Progenitor cell of endocrine pancreas (in vitro differentiated cells): ENCODE results near the gene GABBR2. TPM values are rescaled to one million over a fixed set of nuclear protein-coding genes. Genes with fewer than 3 reads are reported as not detected.

Experiments
- DNase-seq: peaks from one replicate; pipeline ENCODE4 v3.0.0; 2021; ENCODE audit warnings: low spot score; ENCODE audit not compliant: unreplicated experiment
- H3K27ac Mint-ChIP-seq: 2 replicates; pipeline ENCODE4 v1.8.0; 2021; ENCODE audit warnings: mild to moderate bottlenecking, moderate library complexity, mixed read lengths
- H3K27me3 Mint-ChIP-seq: 2 replicates; pipeline ENCODE4 v1.8.0; 2021; ENCODE audit warnings: mixed read lengths
- H3K36me3 Mint-ChIP-seq: 2 replicates; pipeline ENCODE4 v1.8.0; 2022; ENCODE audit warnings: mixed read lengths; ENCODE audit not compliant: insufficient read depth
- H3K4me1 Mint-ChIP-seq: 2 replicates; pipeline ENCODE4 v1.8.0; 2021; ENCODE audit warnings: low read depth, mixed read lengths
- H3K4me3 Mint-ChIP-seq: 2 replicates; pipeline ENCODE4 v1.8.0; 2021; ENCODE audit warnings: low read depth, mild to moderate bottlenecking, moderate library complexity, mixed read lengths
- H3K9me3 Mint-ChIP-seq: 2 replicates; pipeline ENCODE4 v1.8.0; 2021; ENCODE audit warnings: low read depth, mixed read lengths
- CTCF ChIP-seq: fragments of 200-600 bp; sonication (generic); IDR thresholded peaks from one replicate; pipeline ENCODE4 v1.5.0; 2021; ENCODE audit warnings: antibody characterized with exemption, mild to moderate bottlenecking; ENCODE audit not compliant: unreplicated experiment
- total RNA-seq: library from RNA; stranded (reverse); gene quantifications from 2 replicates; pipeline ENCODE4 v1.2.1, GENCODE V29; 2021

GABBR2 gene
- total RNA-seq, 1 donor from 2014 or later: 0.84 TPM

GRCh38 chr9:98540476-98540875, 168.3 kb downstream of the GABBR2 start:
- Mint-ChIP-seq H3K27ac (no peak overlapping the region), H3K4me3 (no peak overlapping the region), H3K36me3 (no peaks in the 10 kb centered on the region), H3K9me3 (no peaks in the 10 kb centered on the region), H3K4me1 (no peaks in the 10 kb centered on the region), H3K27me3 (peaks cover 11% of the 10 kb centered on the region)
- DNase-seq: no peak
- no peak for TF ChIP-seq CTCF

DNA sequence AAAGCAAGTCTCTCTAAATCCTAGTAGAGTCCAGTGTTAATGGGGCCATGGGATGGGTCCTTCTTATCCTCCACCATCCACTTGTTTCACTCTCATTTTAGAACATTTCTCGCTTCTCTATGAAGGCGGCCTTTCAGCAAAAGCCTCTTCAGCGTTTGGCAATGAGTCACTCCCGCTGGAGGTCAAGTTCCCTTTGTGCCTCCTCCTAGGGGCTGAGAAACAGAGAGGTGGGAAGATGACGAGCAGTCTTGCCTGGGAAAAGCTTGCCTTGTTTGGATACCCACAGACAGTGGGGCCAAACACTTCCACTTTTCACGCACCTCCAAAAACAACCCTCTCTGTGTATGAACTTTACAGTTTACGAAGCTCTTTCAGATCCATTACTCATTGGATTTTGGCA, 168.8 kb downstream of the GABBR2 start:
- Mint-ChIP-seq H3K4me1 (no peaks in the 10 kb centered on the region), H3K9me3 (no peaks in the 10 kb centered on the region), H3K4me3 (no peak overlapping the region), H3K36me3 (no peaks in the 10 kb centered on the region), H3K27me3 (peaks cover 11% of the 10 kb centered on the region), H3K27ac (no peak overlapping the region)
- no peak for TF ChIP-seq CTCF
- no peak for DNase-seq

DNA sequence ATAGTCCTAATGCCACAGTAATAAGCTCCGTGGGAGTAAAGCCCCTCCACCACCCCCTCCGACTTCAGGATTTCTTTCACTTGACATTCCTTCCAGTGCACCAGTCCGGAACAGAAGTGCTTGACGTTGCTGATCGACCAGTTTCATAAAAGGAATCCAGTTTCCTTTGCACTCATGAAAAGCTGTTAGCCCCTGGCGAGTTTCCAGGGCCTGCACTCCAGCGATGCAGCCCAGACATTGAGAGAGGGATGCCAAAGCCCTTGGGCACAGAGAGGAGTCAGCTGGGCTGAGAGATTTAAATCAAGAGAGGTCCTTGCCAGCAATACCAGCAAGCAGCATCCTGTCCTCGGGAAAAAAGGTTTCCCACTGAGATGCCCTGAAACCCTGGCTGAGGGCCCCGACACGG, 170.1 kb downstream of the GABBR2 start:
- Mint-ChIP-seq H3K27me3 (peaks cover 9% of the 10 kb centered on the region), H3K4me1 (no peaks in the 10 kb centered on the region), H3K4me3 (no peak overlapping the region), H3K27ac (no peak overlapping the region), H3K36me3 (no peaks in the 10 kb centered on the region), H3K9me3 (no peaks in the 10 kb centered on the region)
- TF ChIP-seq CTCF: no peak
- DNase-seq: no peak

- no peaks in the 10 kb centered on the region for H3K4me1 Mint-ChIP-seq
- no peak for DNase-seq
- H3K9me3 Mint-ChIP-seq: no peaks in the 10 kb centered on the region
- H3K4me3 Mint-ChIP-seq: no peak overlapping the region
- H3K36me3 Mint-ChIP-seq: no peaks in the 10 kb centered on the region
- no peak overlapping the region for H3K27ac Mint-ChIP-seq
- no peak for TF ChIP-seq CTCF
- H3K27me3 Mint-ChIP-seq: peaks cover 12% of the 10 kb centered on the region
Measured at GRCh38 chr9:98538203-98538602, 170.5 kb downstream of the GABBR2 start.

GRCh38 chr9:98536542-98537173, 172.1 kb downstream of the GABBR2 start:
- no peak overlapping the region for H3K27ac Mint-ChIP-seq
- H3K4me3 Mint-ChIP-seq: no peak overlapping the region
- H3K9me3 Mint-ChIP-seq: no peaks in the 10 kb centered on the region
- H3K4me1 Mint-ChIP-seq: no peaks in the 10 kb centered on the region
- no peaks in the 10 kb centered on the region for H3K36me3 Mint-ChIP-seq
- no peak for DNase-seq
- TF ChIP-seq CTCF: no peak
- H3K27me3 Mint-ChIP-seq: peaks cover 12% of the 10 kb centered on the region
